ENCODE measurements around the gene CKM.

CKM gene

DNA sequence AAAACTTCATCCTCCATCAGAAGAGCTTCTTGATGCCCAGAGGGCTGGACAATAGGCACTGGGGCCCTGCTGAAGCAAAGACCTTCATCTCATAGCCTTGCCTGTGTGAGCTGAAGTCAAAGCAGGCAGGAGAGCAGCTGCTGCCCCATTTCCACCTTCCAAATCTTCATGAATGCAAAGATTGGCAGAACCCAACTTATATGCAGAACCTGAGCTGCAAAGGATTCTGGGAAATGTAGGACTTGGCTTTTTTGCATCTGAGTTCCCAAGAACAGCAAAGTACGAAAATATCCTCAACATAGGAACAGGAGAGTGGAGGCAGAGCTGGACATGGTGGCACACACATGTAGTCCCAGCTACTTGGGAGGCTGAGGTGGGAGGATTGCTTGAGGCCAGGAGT is 30.8 kb downstream of the CKM start:
- Histone ChIP-seq H3K27ac (no peak overlapping the region), H3K27me3 (ENCODE audit: insufficient read depth, low read depth, severe bottlenecking) (no peaks in the 10 kb centered on the region), H3K36me3 (peaks cover 20% of the 10 kb centered on the region), H3K4me3 (ENCODE audit: low read depth, low read length) (no peak overlapping the region), H3K9me3 (ENCODE audit: severe bottlenecking) (peaks cover 6% of the 10 kb centered on the region)
- DNase-seq: no peak
- TF ChIP-seq, protein P1, sequence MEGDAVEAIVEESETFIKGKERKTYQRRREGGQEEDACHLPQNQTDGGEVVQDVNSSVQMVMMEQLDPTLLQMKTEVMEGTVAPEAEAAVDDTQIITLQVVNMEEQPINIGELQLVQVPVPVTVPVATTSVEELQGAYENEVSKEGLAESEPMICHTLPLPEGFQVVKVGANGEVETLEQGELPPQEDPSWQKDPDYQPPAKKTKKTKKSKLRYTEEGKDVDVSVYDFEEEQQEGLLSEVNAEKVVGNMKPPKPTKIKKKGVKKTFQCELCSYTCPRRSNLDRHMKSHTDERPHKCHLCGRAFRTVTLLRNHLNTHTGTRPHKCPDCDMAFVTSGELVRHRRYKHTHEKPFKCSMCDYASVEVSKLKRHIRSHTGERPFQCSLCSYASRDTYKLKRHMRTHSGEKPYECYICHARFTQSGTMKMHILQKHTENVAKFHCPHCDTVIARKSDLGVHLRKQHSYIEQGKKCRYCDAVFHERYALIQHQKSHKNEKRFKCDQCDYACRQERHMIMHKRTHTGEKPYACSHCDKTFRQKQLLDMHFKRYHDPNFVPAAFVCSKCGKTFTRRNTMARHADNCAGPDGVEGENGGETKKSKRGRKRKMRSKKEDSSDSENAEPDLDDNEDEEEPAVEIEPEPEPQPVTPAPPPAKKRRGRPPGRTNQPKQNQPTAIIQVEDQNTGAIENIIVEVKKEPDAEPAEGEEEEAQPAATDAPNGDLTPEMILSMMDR (IDR thresholded peaks at IDR 0.05; ENCODE audit: low read depth, low read length): no peak

DNA sequence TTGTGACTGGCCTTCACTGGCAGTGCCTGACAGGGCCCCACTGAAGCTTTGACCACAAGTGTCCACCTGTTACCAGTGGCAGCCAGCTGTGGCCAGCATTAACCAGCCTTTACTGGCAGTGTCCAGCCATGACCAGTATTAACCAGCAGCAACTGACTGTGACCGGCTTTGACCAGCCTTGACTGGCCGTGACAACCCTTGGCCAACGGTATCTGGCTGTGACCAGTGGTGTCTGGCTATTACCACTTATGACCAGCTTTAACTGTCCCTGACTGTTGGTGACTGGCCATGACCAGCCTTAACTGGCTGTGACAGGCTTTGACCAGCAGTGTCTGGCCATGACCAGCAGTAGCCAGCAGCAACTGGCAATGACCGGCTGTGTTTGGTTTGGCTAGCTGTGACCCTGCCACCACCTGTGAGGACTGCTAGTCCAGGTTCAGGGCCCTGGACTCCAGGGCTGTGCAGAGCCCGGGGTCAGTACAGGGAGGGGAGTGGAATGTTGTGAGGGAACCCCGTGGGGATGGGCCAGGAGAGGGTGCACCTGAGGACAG is 32.2 kb downstream of the CKM start:
- DNase-seq: no peak
- no peaks in the 10 kb centered on the region for H3K27me3 ChIP-seq (ENCODE audit: insufficient read depth, low read depth, severe bottlenecking)
- H3K9me3 ChIP-seq (ENCODE audit: severe bottlenecking): peaks cover 6% of the 10 kb centered on the region
- H3K4me3 ChIP-seq (ENCODE audit: low read depth, low read length): no peak overlapping the region
- H3K27ac ChIP-seq: no peak overlapping the region
- peaks cover 10% of the 10 kb centered on the region for H3K36me3 ChIP-seq
- TF ChIP-seq, protein P1 (IDR thresholded peaks at IDR 0.05; ENCODE audit: low read depth, low read length): no peak

DNA sequence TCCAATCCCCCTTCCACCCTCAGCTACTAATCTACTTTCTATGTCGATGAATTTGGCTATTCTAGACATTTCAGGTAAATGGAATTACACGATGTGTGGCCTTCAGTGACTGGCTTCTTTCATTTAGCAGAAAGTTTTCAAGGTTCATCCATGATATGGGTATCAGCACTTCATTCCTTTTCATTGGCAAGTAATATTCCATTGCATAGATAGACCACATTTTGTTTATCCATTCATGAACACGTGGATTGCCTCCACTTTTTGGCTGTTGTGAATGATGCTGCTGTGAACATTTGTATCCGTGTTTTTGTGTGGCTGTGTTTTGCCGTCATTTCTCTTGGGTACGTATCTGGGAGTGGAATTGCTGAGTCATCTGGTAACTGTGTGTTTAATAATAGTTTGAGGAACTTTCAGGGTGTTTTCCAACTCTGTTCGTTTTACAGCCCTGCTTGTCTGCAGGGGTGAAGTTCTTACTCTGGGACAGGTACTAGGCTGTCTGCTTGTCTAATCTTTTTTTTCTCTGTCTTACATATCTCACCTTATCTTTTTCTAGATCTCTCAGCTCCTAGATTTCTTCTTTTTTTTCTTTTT is 39.1 kb downstream of the CKM start:
- DNase-seq: no peak
- Histone ChIP-seq H3K27me3 (ENCODE audit: insufficient read depth, low read depth, severe bottlenecking) (no peaks in the 10 kb centered on the region), H3K36me3 (peaks cover 20% of the 10 kb centered on the region), H3K9me3 (ENCODE audit: severe bottlenecking) (no peaks in the 10 kb centered on the region), H3K4me3 (ENCODE audit: low read depth, low read length) (no peak overlapping the region), H3K27ac (no peak overlapping the region)
- TF ChIP-seq, protein P1 (IDR thresholded peaks at IDR 0.05; ENCODE audit: low read depth, low read length): no peak

DNA sequence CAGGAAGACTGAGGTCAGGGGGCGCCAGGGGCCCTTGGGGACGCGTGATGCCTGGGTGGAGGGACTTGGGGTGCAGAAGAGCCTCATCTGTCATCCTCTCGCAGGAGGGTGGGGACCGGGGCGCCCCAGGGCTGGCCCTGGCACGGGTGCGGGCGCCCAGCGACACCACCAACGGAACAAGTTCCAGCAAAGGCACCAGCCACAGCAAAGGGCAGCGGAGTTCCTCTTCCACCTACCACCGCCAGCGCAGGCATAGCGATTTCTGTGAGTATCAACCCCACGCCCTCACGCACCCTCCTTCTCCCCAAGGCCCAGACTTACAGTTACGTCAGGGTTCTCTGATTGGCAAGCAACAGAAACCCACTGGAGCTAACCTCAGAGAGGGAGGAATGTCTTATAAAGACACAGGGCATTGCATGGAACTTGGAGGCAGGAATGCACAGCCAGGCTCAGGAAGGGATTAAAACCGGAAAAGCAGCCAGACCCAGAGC is 42.2 kb downstream of the CKM start:
- Histone ChIP-seq H3K36me3 (peaks cover 35% of the 10 kb centered on the region), H3K27ac (no peak overlapping the region), H3K27me3 (ENCODE audit: insufficient read depth, low read depth, severe bottlenecking) (no peaks in the 10 kb centered on the region), H3K4me3 (ENCODE audit: low read depth, low read length) (no peak overlapping the region), H3K9me3 (ENCODE audit: severe bottlenecking) (no peaks in the 10 kb centered on the region)
- TF ChIP-seq, protein P1 (IDR thresholded peaks at IDR 0.05; ENCODE audit: low read depth, low read length): no peak
- no peak for DNase-seq

DNA sequence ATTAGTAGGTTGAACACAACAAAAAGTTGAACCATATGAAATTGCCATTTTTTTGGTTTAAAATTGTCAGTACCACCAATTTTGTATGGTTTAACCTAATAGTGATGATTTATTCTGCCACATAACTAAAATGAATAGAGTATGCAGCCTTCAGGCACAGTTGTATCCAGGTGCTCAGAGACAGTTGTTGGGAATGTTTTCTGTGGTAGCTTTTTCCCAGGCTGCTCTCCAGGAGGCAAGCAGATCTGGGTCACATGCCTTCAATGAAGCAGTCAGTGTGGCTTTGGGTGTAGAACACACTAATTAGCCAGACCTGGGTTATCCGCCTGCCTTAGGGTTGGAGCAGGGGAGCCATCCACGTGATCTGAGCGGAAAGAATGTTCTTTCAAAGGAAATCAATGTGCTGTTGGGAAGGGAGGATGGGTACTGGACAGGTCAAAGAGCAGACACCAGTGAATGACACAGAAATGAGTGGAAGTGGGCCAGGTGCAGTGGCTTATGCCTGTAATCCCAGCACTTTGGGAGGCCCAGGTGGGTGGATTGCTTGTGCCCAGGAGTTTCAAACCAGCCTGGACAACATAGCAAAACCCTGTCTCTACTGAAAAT is 43.0 kb downstream of the CKM start:
- H3K4me3 ChIP-seq (ENCODE audit: low read depth, low read length): no peak overlapping the region
- TF ChIP-seq, protein P1 (IDR thresholded peaks at IDR 0.05; ENCODE audit: low read depth, low read length): no peak
- H3K27ac ChIP-seq: no peak overlapping the region
- DNase-seq: no peak
- H3K9me3 ChIP-seq (ENCODE audit: severe bottlenecking): no peaks in the 10 kb centered on the region
- H3K27me3 ChIP-seq (ENCODE audit: insufficient read depth, low read depth, severe bottlenecking): no peaks in the 10 kb centered on the region
- peaks cover 36% of the 10 kb centered on the region for H3K36me3 ChIP-seq
